ENCODE results near the gene PLIN4.
"Not testable (repeated sequence)": the region's sequence is repeated elsewhere in the genome, so short reads cannot be mapped to it uniquely, and the experiment has no call there.

The PLIN4 gene

DNA sequence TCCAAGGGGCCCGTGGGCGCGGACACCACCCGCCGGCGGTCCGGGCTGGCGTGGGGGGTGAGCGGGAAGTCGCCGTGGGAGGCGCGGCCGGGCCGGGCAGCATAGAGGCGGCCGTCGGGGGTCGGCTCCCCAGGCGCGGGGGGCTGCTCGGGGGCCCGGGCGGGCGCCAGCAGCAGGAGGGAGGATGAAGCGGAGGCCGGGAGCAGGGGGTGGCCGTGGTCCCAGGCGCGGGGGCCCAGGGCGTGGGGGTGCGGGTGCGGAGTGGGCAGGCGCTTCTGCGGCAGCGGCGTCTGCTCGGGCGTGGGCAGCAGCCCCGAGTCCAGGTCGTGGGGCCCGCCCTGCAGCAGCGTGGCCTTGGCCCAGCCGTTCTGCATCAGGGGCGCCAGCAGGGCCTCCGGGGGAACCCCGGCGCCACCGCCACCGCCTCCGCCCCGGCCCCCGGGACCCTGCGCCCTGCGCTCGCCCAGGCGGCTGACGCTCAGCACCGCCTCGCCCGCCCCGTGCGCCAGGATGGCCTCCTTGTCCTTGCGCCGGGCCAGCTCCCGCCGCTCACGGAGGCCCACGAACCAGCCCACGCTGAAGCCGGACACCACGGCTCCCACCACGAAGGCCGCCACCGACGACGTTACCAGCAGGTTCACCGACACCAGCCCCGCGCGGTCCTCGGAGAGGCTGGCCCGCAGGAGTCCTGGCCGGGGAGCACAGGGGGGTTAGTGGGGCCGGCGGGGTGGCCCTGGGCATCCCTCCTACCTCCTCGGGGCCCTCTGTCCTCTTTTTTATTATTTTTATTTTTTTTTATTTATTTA is 25.8 kb upstream of the PLIN4 start:
- Histone ChIP-seq H3K9ac (ENCODE audit: low read depth in 1 of 2, low read length in 2 of 2) (no peak overlapping the region), H3K27ac (ENCODE audit: low read depth, low read length) (no peak overlapping the region), H3K4me3 (ENCODE audit: low read depth in 1 of 2, low read length in 2 of 2) (no peak overlapping the region), H3K4me1 (ENCODE audit: control insufficient read depth in 1 of 2, insufficient read depth in 2 of 2, low read length in 2 of 2) (peaks cover 6 to 20% of the 10 kb centered on the region in 2 donors), H3K27me3 (ENCODE audit: control insufficient read depth in 1 of 2, insufficient read depth in 2 of 2, low read length in 2 of 2) (no peaks in the 10 kb centered on the region), H3K36me3 (ENCODE audit: control insufficient read depth in 1 of 2, insufficient read depth in 2 of 2, low read length in 2 of 2) (no peaks in the 10 kb centered on the region), H3K9me3 (ENCODE audit: control insufficient read depth in 1 of 2, low read length in 2 of 2) (no peaks in the 10 kb centered on the region)

DNA sequence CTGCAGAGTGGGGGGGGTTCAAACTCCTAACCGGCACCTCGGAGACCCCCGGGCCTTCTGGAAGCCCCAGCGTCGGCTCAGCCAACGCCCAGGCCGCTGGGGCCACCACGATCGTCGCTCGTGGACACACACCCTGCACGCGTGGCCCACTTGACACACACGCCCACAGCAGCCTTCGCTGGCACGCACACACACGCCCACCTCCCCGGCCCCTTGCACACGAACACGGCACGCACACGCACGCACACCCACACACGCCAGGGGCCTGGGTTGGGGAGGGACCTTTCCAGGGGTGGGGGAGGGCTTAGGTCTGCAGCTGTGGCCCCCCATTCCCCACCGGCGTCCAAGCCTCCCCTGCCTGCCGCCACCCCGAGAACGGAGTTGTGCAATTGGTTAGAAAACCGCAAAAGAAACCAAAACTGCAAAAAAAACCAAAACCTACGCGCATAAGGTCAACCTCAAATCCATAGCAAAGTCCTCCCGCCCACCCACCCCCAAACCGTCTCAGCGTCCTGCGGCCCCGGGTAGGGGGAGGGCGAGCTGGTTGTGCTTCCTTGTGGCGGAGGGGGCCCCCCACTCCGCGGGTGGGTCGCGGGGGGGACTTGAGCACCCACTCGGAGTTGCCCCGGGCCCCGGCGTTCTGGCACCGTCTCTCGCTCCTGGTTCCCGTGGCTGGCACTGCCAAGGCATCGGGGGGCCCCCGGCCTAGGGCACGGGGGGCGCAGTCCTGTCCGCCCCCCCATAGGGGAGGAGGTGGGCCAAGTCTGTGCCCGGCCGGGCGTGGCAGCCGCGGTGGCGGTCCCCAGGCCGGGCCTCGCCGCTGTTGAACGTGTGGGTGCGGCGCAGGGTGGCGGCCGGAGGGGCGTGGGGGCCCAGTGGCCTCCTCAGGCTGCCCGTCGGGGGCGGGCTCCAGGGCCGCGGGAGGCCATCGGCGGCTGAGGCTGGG is 24.9 kb upstream of the PLIN4 start:
- Histone ChIP-seq H3K27me3 (ENCODE audit: control insufficient read depth in 1 of 2, insufficient read depth in 2 of 2, low read length in 2 of 2) (no peaks in the 10 kb centered on the region), H3K36me3 (ENCODE audit: control insufficient read depth in 1 of 2, insufficient read depth in 2 of 2, low read length in 2 of 2) (no peaks in the 10 kb centered on the region), H3K4me3 (ENCODE audit: low read depth in 1 of 2, low read length in 2 of 2) (no peak overlapping the region), H3K4me1 (ENCODE audit: control insufficient read depth in 1 of 2, insufficient read depth in 2 of 2, low read length in 2 of 2) (peaks cover 6 to 20% of the 10 kb centered on the region in 2 donors), H3K9me3 (ENCODE audit: control insufficient read depth in 1 of 2, low read length in 2 of 2) (no peaks in the 10 kb centered on the region), H3K27ac (ENCODE audit: low read depth, low read length) (no peak overlapping the region), H3K9ac (ENCODE audit: low read depth in 1 of 2, low read length in 2 of 2) (no peak overlapping the region)

DNA sequence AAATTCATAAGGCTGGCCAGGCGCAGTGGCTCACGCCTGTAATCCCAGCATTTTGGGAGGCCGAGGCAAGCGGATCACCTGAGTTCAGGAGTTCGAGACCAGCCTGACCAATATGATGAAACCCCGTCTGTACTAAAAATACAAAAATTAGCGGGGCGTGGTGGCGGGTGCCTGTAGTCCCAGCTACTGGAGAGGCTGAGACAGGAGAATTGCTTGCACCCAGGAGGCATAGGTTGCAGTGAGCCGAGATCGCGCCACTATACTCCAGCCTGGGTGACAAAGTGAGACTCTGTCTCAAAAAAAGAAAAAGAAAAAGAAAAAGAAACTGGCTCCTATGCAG is 23.5 kb upstream of the PLIN4 start:
- H3K4me1 ChIP-seq (ENCODE audit: control insufficient read depth in 1 of 2, insufficient read depth in 2 of 2, low read length in 2 of 2): peaks cover 4 to 20% of the 10 kb centered on the region in 2 donors
- H3K9ac ChIP-seq (ENCODE audit: low read depth in 1 of 2, low read length in 2 of 2): not testable (repeated sequence)

DNA sequence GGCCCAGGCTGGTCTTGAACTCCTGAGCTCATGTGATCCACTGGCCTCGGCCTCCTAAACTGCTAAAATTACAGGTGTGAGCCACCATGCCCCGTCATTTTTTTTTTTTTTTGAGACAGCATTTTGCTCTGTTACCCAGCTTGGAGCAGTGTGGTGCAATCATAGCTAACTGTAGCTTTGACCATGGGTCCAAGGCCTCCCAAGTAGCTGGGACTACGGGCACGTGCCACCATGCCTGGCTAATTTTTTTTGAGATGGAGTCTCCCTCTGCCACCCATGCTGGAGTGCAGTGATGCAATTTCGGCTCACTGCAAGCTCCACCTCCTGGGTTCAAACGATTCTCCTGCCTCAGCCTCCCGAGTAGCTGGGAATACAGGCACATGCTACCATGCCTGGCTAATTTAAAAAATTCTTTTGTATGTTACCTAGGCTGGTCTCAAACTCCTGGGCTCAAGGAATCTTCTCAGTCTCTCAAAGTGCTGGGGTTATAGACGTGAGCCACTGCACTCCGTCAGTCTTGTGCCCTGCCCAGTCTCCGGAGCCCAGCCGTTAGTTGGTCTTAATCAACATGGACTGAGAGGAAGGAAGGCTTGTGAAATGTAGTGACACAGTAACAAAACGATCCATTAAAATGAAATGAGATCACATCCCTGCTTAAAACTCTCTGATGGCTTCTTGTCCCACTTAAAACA is 23.0 kb upstream of the PLIN4 start:
- Histone ChIP-seq H3K9me3 (ENCODE audit: control insufficient read depth in 1 of 2, low read length in 2 of 2) (no peaks in the 10 kb centered on the region), H3K9ac (ENCODE audit: low read depth in 1 of 2, low read length in 2 of 2) (no peak overlapping the region), H3K4me3 (ENCODE audit: low read depth in 1 of 2, low read length in 2 of 2) (no peak overlapping the region), H3K27ac (ENCODE audit: low read depth, low read length) (no peak overlapping the region), H3K4me1 (ENCODE audit: control insufficient read depth in 1 of 2, insufficient read depth in 2 of 2, low read length in 2 of 2) (peaks cover 4 to 23% of the 10 kb centered on the region in 2 donors), H3K36me3 (ENCODE audit: control insufficient read depth in 1 of 2, insufficient read depth in 2 of 2, low read length in 2 of 2) (no peaks in the 10 kb centered on the region), H3K27me3 (ENCODE audit: control insufficient read depth in 1 of 2, insufficient read depth in 2 of 2, low read length in 2 of 2) (no peaks in the 10 kb centered on the region)

More for the DNA sequence above, 23.5 kb upstream of the PLIN4 start:
- H3K27ac ChIP-seq (ENCODE audit: low read depth, low read length); H3K36me3 ChIP-seq (ENCODE audit: control insufficient read depth in 1 of 2, insufficient read depth in 2 of 2, low read length in 2 of 2); H3K9me3 ChIP-seq (ENCODE audit: control insufficient read depth in 1 of 2, low read length in 2 of 2); H3K4me3 ChIP-seq (ENCODE audit: low read depth in 1 of 2, low read length in 2 of 2); H3K27me3 ChIP-seq (ENCODE audit: control insufficient read depth in 1 of 2, insufficient read depth in 2 of 2, low read length in 2 of 2): not testable (repeated sequence)

DNA sequence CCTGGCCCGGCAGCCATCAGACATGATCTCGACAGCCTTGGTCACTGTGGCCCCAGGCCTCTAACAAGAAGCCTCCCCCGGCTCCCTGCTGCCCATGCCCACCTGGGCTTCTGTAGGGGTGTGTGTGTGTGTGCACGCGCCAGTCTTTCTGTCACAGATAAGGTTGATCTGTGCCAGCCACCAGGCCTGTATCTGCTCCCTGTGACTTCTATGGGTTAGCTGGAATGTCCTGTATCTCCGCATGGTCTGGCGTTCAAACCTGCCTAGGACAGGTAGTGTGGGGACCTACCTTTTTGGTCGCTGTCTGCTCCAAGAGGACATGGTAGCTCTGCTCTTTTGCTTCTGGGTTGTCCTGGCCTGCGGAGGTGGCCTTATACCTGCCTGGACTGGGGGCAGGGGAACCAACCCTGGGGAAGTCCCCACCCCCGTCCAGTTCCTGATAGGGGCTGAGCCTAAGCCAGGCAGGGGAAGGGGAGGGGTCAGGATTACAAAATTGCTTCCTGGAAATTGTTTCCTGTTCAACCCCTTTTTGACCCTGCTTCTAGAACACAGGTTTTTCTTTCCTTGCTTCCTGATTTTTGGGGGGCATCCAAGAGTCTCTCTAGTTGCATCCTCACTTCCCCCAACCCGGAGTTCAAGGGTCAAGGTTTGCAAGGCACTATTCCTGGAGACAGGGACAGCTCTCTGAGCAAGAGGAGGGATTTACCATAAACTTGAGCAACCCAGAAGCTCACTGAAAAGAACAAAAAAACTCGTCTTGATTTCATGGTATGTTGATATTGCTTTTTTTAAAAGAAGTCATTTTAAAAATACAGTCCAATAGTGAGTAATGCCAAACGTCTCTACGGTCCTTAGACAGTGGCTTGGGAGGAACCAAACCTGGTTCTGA is 21.7 kb upstream of the PLIN4 start, which contains the start of gene LRG1:
Gene LRG1, minus strand, starts transcription at position 344 of the 889 bp plus-strand sequence. Its CDS starts 23 bp downstream, at position 321.
- Histone ChIP-seq H3K27ac (ENCODE audit: low read depth, low read length) (peak within 1 kb of the TSS; percentile 26), H3K27me3 (ENCODE audit: control insufficient read depth in 1 of 2, insufficient read depth in 2 of 2, low read length in 2 of 2) (no peaks in the 10 kb centered on the region), H3K9me3 (ENCODE audit: control insufficient read depth in 1 of 2, low read length in 2 of 2) (no peaks in the 10 kb centered on the region), H3K9ac (ENCODE audit: low read depth in 1 of 2, low read length in 2 of 2) (peak within 1 kb of the TSS; percentile 52 to 54), H3K4me1 (ENCODE audit: control insufficient read depth in 1 of 2, insufficient read depth in 2 of 2, low read length in 2 of 2) (peaks cover 13 to 28% of the 10 kb centered on the region in 2 donors), H3K36me3 (ENCODE audit: control insufficient read depth in 1 of 2, insufficient read depth in 2 of 2, low read length in 2 of 2) (no peaks in the 10 kb centered on the region), H3K4me3 (ENCODE audit: low read depth in 1 of 2, low read length in 2 of 2) (peak within 1 kb of the TSS; percentile 38 to 57)

DNA sequence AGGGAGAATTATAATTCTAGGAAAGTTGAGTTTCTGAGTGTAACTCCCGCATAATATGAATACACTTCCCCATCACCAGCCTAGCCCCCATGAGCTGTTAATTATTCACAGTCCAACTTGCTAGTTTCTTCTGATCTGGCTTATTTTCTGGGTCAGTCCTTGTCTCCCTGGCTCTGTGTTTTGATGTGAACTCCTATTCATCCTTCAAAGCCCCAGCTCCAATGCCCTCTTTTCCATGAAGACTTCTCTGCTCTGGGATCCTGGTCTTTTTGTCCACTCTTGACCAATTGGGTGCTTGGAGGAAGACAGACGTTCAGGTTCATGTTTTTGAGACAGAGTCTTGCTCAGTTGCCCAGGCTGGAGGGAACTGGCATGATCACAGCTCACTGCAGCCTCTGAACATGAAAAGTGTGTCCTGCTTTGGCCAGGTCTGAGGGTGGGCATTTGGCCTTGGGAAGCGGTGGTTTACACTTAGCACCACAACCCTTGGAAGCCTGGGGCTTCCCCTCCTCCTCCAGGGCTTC is 20.9 kb upstream of the PLIN4 start:
- no peaks in the 10 kb centered on the region for H3K9me3 ChIP-seq (ENCODE audit: control insufficient read depth in 1 of 2, low read length in 2 of 2)
- no peak overlapping the region for H3K27ac ChIP-seq (ENCODE audit: low read depth, low read length)
- H3K4me1 ChIP-seq (ENCODE audit: control insufficient read depth in 1 of 2, insufficient read depth in 2 of 2, low read length in 2 of 2): peaks cover 13 to 28% of the 10 kb centered on the region in 2 donors
- H3K36me3 ChIP-seq (ENCODE audit: control insufficient read depth in 1 of 2, insufficient read depth in 2 of 2, low read length in 2 of 2): no peaks in the 10 kb centered on the region
- H3K4me3 ChIP-seq (ENCODE audit: low read depth in 1 of 2, low read length in 2 of 2): peak overlapping the region; percentile 38 to 57
- H3K9ac ChIP-seq (ENCODE audit: low read depth in 1 of 2, low read length in 2 of 2): no peak overlapping the region
- no peaks in the 10 kb centered on the region for H3K27me3 ChIP-seq (ENCODE audit: control insufficient read depth in 1 of 2, insufficient read depth in 2 of 2, low read length in 2 of 2)

DNA sequence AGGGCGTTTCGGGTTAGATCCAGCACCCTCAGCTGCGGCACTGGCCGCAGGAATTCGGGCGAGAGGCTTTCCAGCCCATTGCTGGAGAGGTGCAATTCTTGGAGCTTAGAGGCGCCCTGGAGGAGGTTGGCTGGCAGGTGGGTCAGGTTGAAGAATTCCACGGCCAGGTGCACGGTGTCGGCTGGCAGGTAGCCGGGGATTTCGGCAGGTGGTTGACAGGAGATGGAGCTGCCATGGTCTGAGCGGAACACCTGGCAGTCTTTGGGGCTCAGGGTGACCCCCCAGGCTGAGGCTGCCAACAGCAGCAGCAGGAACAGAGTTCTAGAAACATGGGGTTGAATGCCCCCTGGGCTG is 20.3 kb upstream of the PLIN4 start:
- H3K36me3 ChIP-seq (ENCODE audit: control insufficient read depth in 1 of 2, insufficient read depth in 2 of 2, low read length in 2 of 2): no peaks in the 10 kb centered on the region
- no peaks in the 10 kb centered on the region for H3K9me3 ChIP-seq (ENCODE audit: control insufficient read depth in 1 of 2, low read length in 2 of 2)
- H3K4me3 ChIP-seq (ENCODE audit: low read depth in 1 of 2, low read length in 2 of 2): no peak overlapping the region
- peaks cover 13 to 28% of the 10 kb centered on the region in 2 donors for H3K4me1 ChIP-seq (ENCODE audit: control insufficient read depth in 1 of 2, insufficient read depth in 2 of 2, low read length in 2 of 2)
- peaks cover 0 to 4% of the 10 kb centered on the region in 2 donors for H3K27me3 ChIP-seq (ENCODE audit: control insufficient read depth in 1 of 2, insufficient read depth in 2 of 2, low read length in 2 of 2)
- H3K27ac ChIP-seq (ENCODE audit: low read depth, low read length): no peak overlapping the region
- H3K9ac ChIP-seq (ENCODE audit: low read depth in 1 of 2, low read length in 2 of 2): no peak overlapping the region

DNA sequence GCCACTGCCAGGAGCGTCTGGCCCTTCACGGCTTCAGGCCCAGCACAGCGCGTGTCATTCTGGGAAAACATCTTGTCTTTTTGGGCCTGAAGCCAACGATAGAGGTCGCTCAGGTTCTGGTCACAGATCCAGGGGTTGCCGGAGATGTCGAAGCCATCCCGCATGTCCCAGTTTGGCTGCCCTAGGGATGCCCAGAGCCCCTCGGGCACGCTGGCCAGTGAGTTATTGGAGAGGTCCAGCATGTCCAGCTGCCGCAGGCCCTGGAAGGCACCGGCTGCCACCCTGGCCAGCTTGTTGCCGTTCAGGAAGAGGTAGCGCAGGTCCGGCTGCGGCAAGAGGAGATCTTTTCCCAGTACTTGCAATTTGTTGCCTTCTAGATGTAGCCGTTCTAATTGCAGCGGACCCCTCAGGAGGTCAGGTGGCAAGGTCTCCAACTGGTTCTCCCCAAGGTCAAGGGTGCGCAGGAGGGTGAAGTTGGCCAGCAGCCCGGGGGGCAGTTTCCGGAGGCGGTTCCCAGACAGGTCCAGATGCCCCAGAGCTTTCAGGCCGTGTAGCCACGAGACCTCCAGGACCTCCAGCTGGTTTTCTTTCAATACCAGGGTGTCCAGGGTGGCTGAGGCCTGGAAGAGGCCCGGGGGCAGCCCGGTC is 19.8 kb upstream of the PLIN4 start:
- H3K27me3 ChIP-seq (ENCODE audit: control insufficient read depth in 1 of 2, insufficient read depth in 2 of 2, low read length in 2 of 2): peaks cover 0 to 4% of the 10 kb centered on the region in 2 donors
- no peak overlapping the region for H3K4me3 ChIP-seq (ENCODE audit: low read depth in 1 of 2, low read length in 2 of 2)
- H3K4me1 ChIP-seq (ENCODE audit: control insufficient read depth in 1 of 2, insufficient read depth in 2 of 2, low read length in 2 of 2): peaks cover 13 to 28% of the 10 kb centered on the region in 2 donors
- H3K9me3 ChIP-seq (ENCODE audit: control insufficient read depth in 1 of 2, low read length in 2 of 2): no peaks in the 10 kb centered on the region
- no peak overlapping the region for H3K27ac ChIP-seq (ENCODE audit: low read depth, low read length)
- H3K9ac ChIP-seq (ENCODE audit: low read depth in 1 of 2, low read length in 2 of 2): no peak overlapping the region
- no peaks in the 10 kb centered on the region for H3K36me3 ChIP-seq (ENCODE audit: control insufficient read depth in 1 of 2, insufficient read depth in 2 of 2, low read length in 2 of 2)

DNA sequence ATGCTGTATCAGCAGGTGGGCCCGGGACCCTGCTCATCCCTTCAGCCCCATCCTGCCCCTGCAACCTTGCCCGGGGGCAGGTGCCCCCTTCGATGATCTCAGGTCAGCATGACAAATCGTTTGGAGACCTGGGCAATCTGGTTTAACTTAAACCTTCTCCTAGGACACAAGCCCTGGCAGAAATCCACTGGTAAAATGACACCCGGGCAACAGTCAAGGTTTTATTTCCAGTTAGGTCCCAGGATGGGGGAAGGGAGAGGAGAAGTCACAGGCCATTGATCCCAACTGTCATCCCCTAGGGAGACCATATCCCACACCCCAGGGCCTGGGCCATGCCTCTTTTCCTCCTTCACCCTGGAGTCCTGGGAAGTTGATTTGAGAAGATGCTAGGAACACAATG is 18.5 kb upstream of the PLIN4 start:
- H3K9ac ChIP-seq (ENCODE audit: low read depth in 1 of 2, low read length in 2 of 2): no peak overlapping the region
- peaks cover 13 to 28% of the 10 kb centered on the region in 2 donors for H3K4me1 ChIP-seq (ENCODE audit: control insufficient read depth in 1 of 2, insufficient read depth in 2 of 2, low read length in 2 of 2)
- H3K4me3 ChIP-seq (ENCODE audit: low read depth in 1 of 2, low read length in 2 of 2): no peak overlapping the region
- H3K27me3 ChIP-seq (ENCODE audit: control insufficient read depth in 1 of 2, insufficient read depth in 2 of 2, low read length in 2 of 2): peaks cover 0 to 5% of the 10 kb centered on the region in 2 donors
- no peak overlapping the region for H3K27ac ChIP-seq (ENCODE audit: low read depth, low read length)
- no peaks in the 10 kb centered on the region for H3K9me3 ChIP-seq (ENCODE audit: control insufficient read depth in 1 of 2, low read length in 2 of 2)
- H3K36me3 ChIP-seq (ENCODE audit: control insufficient read depth in 1 of 2, insufficient read depth in 2 of 2, low read length in 2 of 2): no peaks in the 10 kb centered on the region

Data from duodenal mucosa (tissue), 2 donors.